ENCODE data around the gene SLC23A2.

Gene SLC23A2

GRCh38 chr20:5003626-5004025 lies 2.3 kb upstream of the SLC23A2 start:
- TF ChIP-seq EZH2phosphoT487 (IDR thresholded peaks at IDR 0.05; ENCODE audit: borderline replicate concordance, low read length) (no peak), CTCF (IDR thresholded peaks at IDR 0.05; ENCODE audit: low read depth, low read length, poor library complexity, severe bottlenecking) (no peak)
- H3K27ac ChIP-seq (ENCODE audit: low read depth, low read length) = no peak overlapping the region
- H3K79me2 ChIP-seq (ENCODE audit: control insufficient read depth, low read length) = peaks cover 24% of the 10 kb centered on the region
- H3K9me3 ChIP-seq (ENCODE audit: control insufficient read depth, insufficient read depth, low read length) = no peaks in the 10 kb centered on the region
- no peaks in the 10 kb centered on the region for H3K9me2 ChIP-seq (replicated peaks; ENCODE audit: control insufficient read depth, low read length)
- 0 out of 2 replicates have a peak, but pooled peaks cover 7% of the 10 kb centered on the region for H4K20me1 ChIP-seq (ENCODE audit: control insufficient read depth, insufficient read depth, low read depth, low read length)
- H3K4me3 ChIP-seq (ENCODE audit: low read length) = no peak overlapping the region
- peaks cover 40% of the 10 kb centered on the region for H3K4me1 ChIP-seq (ENCODE audit: control insufficient read depth, low read length)
- no peak overlapping the region for H3K4me2 ChIP-seq (ENCODE audit: low read length)
- peaks cover 3% of the 10 kb centered on the region; the same call in 1 of the 2 replicates for H3K36me3 ChIP-seq (ENCODE audit: control insufficient read depth, low read length)
- no peaks in the 10 kb centered on the region for H3K27me3 ChIP-seq (ENCODE audit: control insufficient read depth, low read length)
- peaks cover 9% of the 10 kb centered on the region for H3F3A ChIP-seq (ENCODE audit: control insufficient read depth, insufficient read depth)

DNA sequence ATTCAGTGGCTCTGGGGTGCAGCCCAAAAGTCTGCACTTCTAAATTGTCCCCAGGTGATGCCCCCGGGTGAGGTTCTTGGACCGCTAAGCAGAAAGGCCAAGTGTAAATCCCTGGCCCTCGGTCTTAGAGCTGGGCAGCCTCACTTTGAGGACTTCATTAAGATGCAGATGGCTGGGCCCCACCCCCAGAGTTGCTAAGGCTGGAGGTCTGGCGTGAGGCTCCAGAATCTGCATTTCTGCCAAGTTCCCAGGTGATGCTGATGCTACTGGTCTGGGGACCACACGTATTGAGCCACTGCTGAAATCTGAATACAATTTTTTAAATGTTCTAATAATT lies 735 bp upstream of the SLC23A2 start:
- H3K27me3 ChIP-seq (ENCODE audit: control insufficient read depth, low read length) = no peaks in the 10 kb centered on the region
- peaks cover 9% of the 10 kb centered on the region for H3F3A ChIP-seq (ENCODE audit: control insufficient read depth, insufficient read depth)
- peak overlapping the region; percentile 93 for H3K4me2 ChIP-seq (ENCODE audit: low read length)
- H3K36me3 ChIP-seq (ENCODE audit: control insufficient read depth, low read length) = peaks cover 3% of the 10 kb centered on the region; the same call in 1 of the 2 replicates
- H3K4me3 ChIP-seq (ENCODE audit: low read length) = peak overlapping the region; percentile 78
- peak overlapping the region; percentile 12; the same call in 1 of the 2 replicates for H3K27ac ChIP-seq (ENCODE audit: low read depth, low read length)
- H4K20me1 ChIP-seq (ENCODE audit: control insufficient read depth, insufficient read depth, low read depth, low read length) = 0 out of 2 replicates have a peak, but pooled peaks cover 7% of the 10 kb centered on the region
- no peak for TF ChIP-seq CTCF (IDR thresholded peaks at IDR 0.05; ENCODE audit: low read depth, low read length, poor library complexity, severe bottlenecking)
- TF ChIP-seq EZH2phosphoT487 (IDR thresholded peaks at IDR 0.05; ENCODE audit: borderline replicate concordance, low read length) = no peak
- peaks cover 40% of the 10 kb centered on the region for H3K79me2 ChIP-seq (ENCODE audit: control insufficient read depth, low read length)
- no peaks in the 10 kb centered on the region for H3K9me2 ChIP-seq (replicated peaks; ENCODE audit: control insufficient read depth, low read length)
- peaks cover 44% of the 10 kb centered on the region for H3K4me1 ChIP-seq (ENCODE audit: control insufficient read depth, low read length)
- H3K9me3 ChIP-seq (ENCODE audit: control insufficient read depth, insufficient read depth, low read length) = no peaks in the 10 kb centered on the region

- no peak for TF ChIP-seq CTCF (IDR thresholded peaks at IDR 0.05; ENCODE audit: low read depth, low read length, poor library complexity, severe bottlenecking)
- TF ChIP-seq EZH2phosphoT487 (IDR thresholded peaks at IDR 0.05; ENCODE audit: borderline replicate concordance, low read length) = no peak
- no peaks in the 10 kb centered on the region for H3K9me3 ChIP-seq (ENCODE audit: control insufficient read depth, insufficient read depth, low read length)
- peaks cover 58% of the 10 kb centered on the region for H3K4me1 ChIP-seq (ENCODE audit: control insufficient read depth, low read length)
- 0 out of 2 replicates have a peak, but pooled peaks cover 7% of the 10 kb centered on the region for H4K20me1 ChIP-seq (ENCODE audit: control insufficient read depth, insufficient read depth, low read depth, low read length)
- H3F3A ChIP-seq (ENCODE audit: control insufficient read depth, insufficient read depth) = peaks cover 9% of the 10 kb centered on the region
- no peaks in the 10 kb centered on the region for H3K27me3 ChIP-seq (ENCODE audit: control insufficient read depth, low read length)
- no peaks in the 10 kb centered on the region for H3K9me2 ChIP-seq (replicated peaks; ENCODE audit: control insufficient read depth, low read length)
- peaks cover 3% of the 10 kb centered on the region; the same call in 1 of the 2 replicates for H3K36me3 ChIP-seq (ENCODE audit: control insufficient read depth, low read length)
- H3K4me3 ChIP-seq (ENCODE audit: low read length) = peak overlapping the region; percentile 94
- peak overlapping the region; percentile 29 for H3K27ac ChIP-seq (ENCODE audit: low read depth, low read length)
- peak overlapping the region; percentile 96 for H3K4me2 ChIP-seq (ENCODE audit: low read length)
- peaks cover 55% of the 10 kb centered on the region for H3K79me2 ChIP-seq (ENCODE audit: control insufficient read depth, low read length)
Measured at GRCh38 chr20:5000263-5001173, 792 bp downstream of the SLC23A2 start.
